ENCODE results near the gene LONP2. TPM values are rescaled to one million over a fixed set of nuclear protein-coding genes. Genes with fewer than 3 reads are reported as not detected.

LONP2 gene
- polyA plus RNA-seq, 4 donors, result 18.1 to 48.3 (median 27.4) TPM

- H3K4me1 ChIP-seq (ENCODE audit: control insufficient read depth in 3 of 3, insufficient read depth in 2 of 3, low read depth in 1 of 3, low read length in 2 of 3), result no peaks in the 10 kb centered on the region
- no peaks in the 10 kb centered on the region for H3K27me3 ChIP-seq (ENCODE audit: control insufficient read depth in 3 of 3, insufficient read depth in 3 of 3, low read length in 3 of 3)
- no peak overlapping the region for H3K4me3 ChIP-seq (ENCODE audit: low read depth in 1 of 3, low read length in 3 of 3)
- WGBS, 3 donors, result 63 to 83% (median 69%) methylated on average over 4 of the region's 4 CpGs
- peaks cover 1 to 13% of the 10 kb centered on the region in 2 donors for H3K9me3 ChIP-seq (ENCODE audit: control insufficient read depth in 2 of 2, insufficient read depth in 1 of 2, low read depth in 1 of 2, low read length in 1 of 2)
- FAIRE-seq (no peak), DNase-seq (peak in 1 of 2 donors; percentile 5)
- peaks cover 4 to 10% (median 5%) of the 10 kb centered on the region in 3 donors for H3K36me3 ChIP-seq (ENCODE audit: control insufficient read depth in 3 of 3, insufficient read depth in 2 of 3, low read depth in 1 of 3, low read length in 3 of 3)
- H3K27ac ChIP-seq (ENCODE audit: low read depth in 1 of 3, low read length in 2 of 3), result no peak overlapping the region
Observed at GRCh38 chr16:48284772-48285409, 40.8 kb downstream of the LONP2 start.

GRCh38 chr16:48287239-48287638 is 43.1 kb downstream of the LONP2 start:
- H3K27me3 ChIP-seq (ENCODE audit: control insufficient read depth in 3 of 3, insufficient read depth in 3 of 3, low read length in 3 of 3), result no peaks in the 10 kb centered on the region
- peaks cover 1 to 13% of the 10 kb centered on the region in 2 donors for H3K9me3 ChIP-seq (ENCODE audit: control insufficient read depth in 2 of 2, insufficient read depth in 1 of 2, low read depth in 1 of 2, low read length in 1 of 2)
- DNase-seq (no peak), FAIRE-seq (no peak)
- H3K4me1 ChIP-seq (ENCODE audit: control insufficient read depth in 3 of 3, insufficient read depth in 2 of 3, low read depth in 1 of 3, low read length in 2 of 3), result no peaks in the 10 kb centered on the region
- no peak overlapping the region for H3K27ac ChIP-seq (ENCODE audit: low read depth in 1 of 3, low read length in 2 of 3)
- H3K4me3 ChIP-seq (ENCODE audit: low read depth in 1 of 3, low read length in 3 of 3), result no peak overlapping the region
- H3K36me3 ChIP-seq (ENCODE audit: control insufficient read depth in 3 of 3, insufficient read depth in 2 of 3, low read depth in 1 of 3, low read length in 3 of 3), result peaks cover 4 to 18% (median 8%) of the 10 kb centered on the region in 3 donors

- WGBS, 3 donors, result 93 to 97% (median 96%) methylated on average over 3 of the region's 3 CpGs
- Histone ChIP-seq H3K36me3 (ENCODE audit: control insufficient read depth in 3 of 3, insufficient read depth in 2 of 3, low read depth in 1 of 3, low read length in 3 of 3) (peaks cover 3 to 23% (median 8%) of the 10 kb centered on the region in 3 donors), H3K4me3 (ENCODE audit: low read depth in 1 of 3, low read length in 3 of 3) (no peak overlapping the region), H3K9me3 (ENCODE audit: control insufficient read depth in 2 of 2, insufficient read depth in 1 of 2, low read depth in 1 of 2, low read length in 1 of 2) (peaks cover 1 to 10% of the 10 kb centered on the region in 2 donors), H3K4me1 (ENCODE audit: control insufficient read depth in 3 of 3, insufficient read depth in 2 of 3, low read depth in 1 of 3, low read length in 2 of 3) (no peaks in the 10 kb centered on the region), H3K27ac (ENCODE audit: low read depth in 1 of 3, low read length in 2 of 3) (no peak overlapping the region), H3K27me3 (ENCODE audit: control insufficient read depth in 3 of 3, insufficient read depth in 3 of 3, low read length in 3 of 3) (no peaks in the 10 kb centered on the region)
- FAIRE-seq (no peak), DNase-seq (no peak)
Observed at GRCh38 chr16:48291303-48291702, 47.2 kb downstream of the LONP2 start.

- no peak for FAIRE-seq
- H3K27ac ChIP-seq (ENCODE audit: low read depth in 1 of 3, low read length in 2 of 3), result no peak overlapping the region
- H3K4me1 ChIP-seq (ENCODE audit: control insufficient read depth in 3 of 3, insufficient read depth in 2 of 3, low read depth in 1 of 3, low read length in 2 of 3), result no peaks in the 10 kb centered on the region
- H3K4me3 ChIP-seq (ENCODE audit: low read depth in 1 of 3, low read length in 3 of 3), result no peak overlapping the region
- H3K9me3 ChIP-seq (ENCODE audit: control insufficient read depth in 2 of 2, insufficient read depth in 1 of 2, low read depth in 1 of 2, low read length in 1 of 2), result peaks cover 1 to 7% of the 10 kb centered on the region in 2 donors
- WGBS, 3 donors, result 84 to 87% (median 85%) methylated on average over 4 of the region's 4 CpGs
- no peak for DNase-seq
- H3K36me3 ChIP-seq (ENCODE audit: control insufficient read depth in 3 of 3, insufficient read depth in 2 of 3, low read depth in 1 of 3, low read length in 3 of 3), result peaks cover 0 to 22% (median 6%) of the 10 kb centered on the region in 3 donors
- no peaks in the 10 kb centered on the region for H3K27me3 ChIP-seq (ENCODE audit: control insufficient read depth in 3 of 3, insufficient read depth in 3 of 3, low read length in 3 of 3)
Observed at GRCh38 chr16:48291754-48292153, 47.7 kb downstream of the LONP2 start.

- Histone ChIP-seq H3K36me3 (ENCODE audit: control insufficient read depth in 3 of 3, insufficient read depth in 2 of 3, low read depth in 1 of 3, low read length in 3 of 3) (peaks cover 0 to 28% (median 6%) of the 10 kb centered on the region in 3 donors), H3K4me1 (ENCODE audit: control insufficient read depth in 3 of 3, insufficient read depth in 2 of 3, low read depth in 1 of 3, low read length in 2 of 3) (no peaks in the 10 kb centered on the region), H3K27me3 (ENCODE audit: control insufficient read depth in 3 of 3, insufficient read depth in 3 of 3, low read length in 3 of 3) (no peaks in the 10 kb centered on the region), H3K9me3 (ENCODE audit: control insufficient read depth in 2 of 2, insufficient read depth in 1 of 2, low read depth in 1 of 2, low read length in 1 of 2) (peaks cover 0 to under 1% of the 10 kb centered on the region in 2 donors), H3K4me3 (ENCODE audit: low read depth in 1 of 3, low read length in 3 of 3) (no peak overlapping the region), H3K27ac (ENCODE audit: low read depth in 1 of 3, low read length in 2 of 3) (no peak overlapping the region)
- no peak for FAIRE-seq
- WGBS, 3 donors, result 71 to 91% (median 83%) methylated on average over 2 of the region's 2 CpGs
- no peak for DNase-seq
Observed at GRCh38 chr16:48292452-48292851, 48.4 kb downstream of the LONP2 start.

- no peaks in the 10 kb centered on the region for H3K4me1 ChIP-seq (ENCODE audit: control insufficient read depth in 3 of 3, insufficient read depth in 2 of 3, low read depth in 1 of 3, low read length in 2 of 3)
- no peak overlapping the region for H3K27ac ChIP-seq (ENCODE audit: low read depth in 1 of 3, low read length in 2 of 3)
- H3K27me3 ChIP-seq (ENCODE audit: control insufficient read depth in 3 of 3, insufficient read depth in 3 of 3, low read length in 3 of 3), result no peaks in the 10 kb centered on the region
- no peak overlapping the region for H3K4me3 ChIP-seq (ENCODE audit: low read depth in 1 of 3, low read length in 3 of 3)
- WGBS, 3 donors, result 79 to 89% (median 86%) methylated on average over 1 of the region's 1 CpG
- DNase-seq, result no peak
- no peaks in the 10 kb centered on the region for H3K9me3 ChIP-seq (ENCODE audit: control insufficient read depth in 2 of 2, insufficient read depth in 1 of 2, low read depth in 1 of 2, low read length in 1 of 2)
- FAIRE-seq, result no peak
- H3K36me3 ChIP-seq (ENCODE audit: control insufficient read depth in 3 of 3, insufficient read depth in 2 of 3, low read depth in 1 of 3, low read length in 3 of 3), result peaks cover 3 to 36% (median 6%) of the 10 kb centered on the region in 3 donors
Observed at GRCh38 chr16:48294724-48295123, 50.6 kb downstream of the LONP2 start.

GRCh38 chr16:48295488-48296281 is 51.6 kb downstream of the LONP2 start:
- Histone ChIP-seq H3K4me1 (ENCODE audit: control insufficient read depth in 3 of 3, insufficient read depth in 2 of 3, low read depth in 1 of 3, low read length in 2 of 3) (no peaks in the 10 kb centered on the region), H3K4me3 (ENCODE audit: low read depth in 1 of 3, low read length in 3 of 3) (no peak overlapping the region), H3K36me3 (ENCODE audit: control insufficient read depth in 3 of 3, insufficient read depth in 2 of 3, low read depth in 1 of 3, low read length in 3 of 3) (peaks cover under 1 to 32% (median 7%) of the 10 kb centered on the region in 3 donors), H3K27me3 (ENCODE audit: control insufficient read depth in 3 of 3, insufficient read depth in 3 of 3, low read length in 3 of 3) (no peaks in the 10 kb centered on the region), H3K27ac (ENCODE audit: low read depth in 1 of 3, low read length in 2 of 3) (no peak overlapping the region), H3K9me3 (ENCODE audit: control insufficient read depth in 2 of 2, insufficient read depth in 1 of 2, low read depth in 1 of 2, low read length in 1 of 2) (no peaks in the 10 kb centered on the region)
- FAIRE-seq (no peak), DNase-seq (peak; percentile 46 to 57)
- WGBS, 3 donors, result 56 to 83% (median 56%) methylated on average over 1 of the region's 1 CpG

- H3K9me3 ChIP-seq (ENCODE audit: control insufficient read depth in 2 of 2, insufficient read depth in 1 of 2, low read depth in 1 of 2, low read length in 1 of 2), result no peaks in the 10 kb centered on the region
- peaks cover 3 to 35% (median 20%) of the 10 kb centered on the region in 3 donors for H3K36me3 ChIP-seq (ENCODE audit: control insufficient read depth in 3 of 3, insufficient read depth in 2 of 3, low read depth in 1 of 3, low read length in 3 of 3)
- WGBS, 3 donors, result 95 to 99% (median 97%) methylated on average over 4 of the region's 4 CpGs
- no peak overlapping the region for H3K27ac ChIP-seq (ENCODE audit: low read depth in 1 of 3, low read length in 2 of 3)
- H3K27me3 ChIP-seq (ENCODE audit: control insufficient read depth in 3 of 3, insufficient read depth in 3 of 3, low read length in 3 of 3), result no peaks in the 10 kb centered on the region
- no peak overlapping the region for H3K4me3 ChIP-seq (ENCODE audit: low read depth in 1 of 3, low read length in 3 of 3)
- no peaks in the 10 kb centered on the region for H3K4me1 ChIP-seq (ENCODE audit: control insufficient read depth in 3 of 3, insufficient read depth in 2 of 3, low read depth in 1 of 3, low read length in 2 of 3)
- no peak for DNase-seq
- FAIRE-seq, result no peak
Observed at GRCh38 chr16:48299471-48299870, 55.4 kb downstream of the LONP2 start.
